GM12865 (cell line): ENCODE results near the gene RARRES1.

Experiments used
- DNase-seq: peaks from one replicate; pipeline ENCODE4 v3.0.0; 2010; ENCODE audit warnings: low read depth
- H3K4me3 ChIP-seq: 2 replicates; pipeline ENCODE4 v1.5.1; 2011; ENCODE audit warnings: mild to moderate bottlenecking, low read depth, low read length, control low read depth
- CTCF ChIP-seq: IDR thresholded peaks from 2 replicates; pipeline ENCODE4 v1.5.1; 2011; ENCODE audit warnings: low read length, control low read depth, low read depth, inconsistent platforms; ENCODE audit not compliant: insufficient read depth; ENCODE audit errors: missing control alignments

Gene RARRES1

DNA sequence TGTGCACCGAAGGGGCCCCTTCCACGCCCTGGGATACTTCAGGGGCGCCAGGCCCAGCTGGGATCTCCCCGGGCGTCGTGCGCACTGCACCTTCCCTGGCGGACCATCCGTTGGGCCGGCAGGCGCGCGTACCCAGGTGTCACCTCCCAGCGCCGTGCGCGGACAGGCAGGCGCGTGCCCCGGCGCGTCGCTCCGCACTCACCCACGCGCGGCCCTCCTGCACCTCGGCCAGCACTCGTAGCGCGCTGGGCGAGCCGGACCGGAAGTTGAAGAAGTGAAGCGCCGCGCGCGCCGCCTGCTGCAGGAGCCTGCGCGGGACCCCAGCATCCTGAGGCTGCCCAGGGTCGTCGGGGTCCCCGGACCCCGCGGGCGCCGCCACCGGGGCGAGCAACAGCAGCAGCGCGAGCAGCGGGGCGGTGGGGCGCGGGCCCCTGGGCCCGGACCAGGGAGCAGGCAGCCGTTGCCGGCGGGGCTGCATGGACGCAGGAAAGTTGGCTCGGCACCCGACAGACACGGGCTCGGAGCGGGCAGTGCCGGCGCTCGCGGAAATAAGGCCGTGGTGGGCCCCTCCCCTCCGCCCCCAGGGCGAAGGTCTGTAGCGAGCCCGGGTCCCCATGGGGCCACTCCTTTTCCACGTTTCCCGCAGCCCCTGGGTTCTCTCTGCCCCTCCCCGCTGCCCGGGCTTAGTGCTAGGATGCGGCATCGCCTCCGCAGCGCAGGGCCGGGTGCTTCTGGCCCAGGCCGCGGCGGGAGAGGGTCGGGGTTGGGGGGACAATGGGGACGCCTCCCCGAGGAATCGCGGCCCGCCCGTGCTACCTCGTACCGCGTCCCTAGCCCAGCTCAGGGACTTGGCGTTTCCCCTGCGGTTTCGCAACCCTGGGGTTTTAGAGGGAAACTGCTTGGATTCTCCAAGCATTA is at the start of gene RARRES1:
Gene RARRES1 (minus strand): TSS at position 520 of the 918 bp plus-strand sequence. CDS start 42 bp downstream, at position 478.
- peak; percentile 66 for DNase-seq
- H3K4me3 ChIP-seq: peak within 1 kb of the TSS; percentile 42
- TF ChIP-seq CTCF: no peak

DNA sequence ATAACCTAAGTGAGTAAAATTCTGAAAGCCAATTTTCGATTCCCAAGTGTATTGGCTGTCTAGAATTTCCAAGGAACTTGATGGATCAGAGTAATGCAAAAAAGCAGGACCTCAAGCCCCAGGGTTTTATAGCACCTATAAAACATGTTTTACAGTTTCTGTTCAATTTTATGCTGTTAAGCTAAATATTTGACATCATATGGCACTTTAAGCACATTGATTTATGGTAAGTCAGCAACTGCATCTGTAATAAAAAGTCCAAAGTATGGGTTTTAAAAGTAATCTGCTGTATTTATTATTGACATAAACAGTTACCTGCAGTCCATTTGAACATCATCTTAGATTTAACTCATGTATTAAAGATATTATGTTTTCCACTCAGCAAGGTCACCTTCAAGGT is 49.6 kb upstream of the RARRES1 start:
- no peak for TF ChIP-seq CTCF
- H3K4me3 ChIP-seq: no peak overlapping the region
- no peak for DNase-seq

GRCh38 chr3:158781191-158781590 is 48.9 kb upstream of the RARRES1 start:
- TF ChIP-seq CTCF: no peak
- no peak for DNase-seq
- no peak overlapping the region for H3K4me3 ChIP-seq

GRCh38 chr3:158780766-158781165 is 48.5 kb upstream of the RARRES1 start:
- no peak for TF ChIP-seq CTCF
- no peak for DNase-seq
- no peak overlapping the region for H3K4me3 ChIP-seq

GRCh38 chr3:158777161-158777873 is 45.1 kb upstream of the RARRES1 start:
- H3K4me3 ChIP-seq: no peak overlapping the region
- no peak for DNase-seq
- no peak for TF ChIP-seq CTCF

DNA sequence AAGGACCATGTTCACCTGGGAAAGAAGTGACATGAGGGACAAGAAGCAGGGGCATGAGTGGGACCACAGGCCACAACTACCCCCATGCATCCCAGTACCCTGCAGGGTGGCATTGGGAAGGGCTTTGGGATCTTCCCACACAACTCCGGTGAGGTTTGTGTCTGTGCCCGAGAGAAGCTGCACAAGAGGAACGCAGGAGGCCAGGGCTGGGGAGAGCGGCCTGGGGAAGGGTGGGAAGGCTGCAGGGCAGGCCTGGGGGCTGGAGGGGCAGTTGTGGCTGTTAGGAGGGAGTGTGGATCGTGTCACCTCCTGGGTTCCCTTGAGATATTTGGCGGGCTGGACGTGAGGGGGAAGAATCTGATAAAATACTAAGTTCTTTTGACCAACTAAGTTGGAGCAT is 44.3 kb upstream of the RARRES1 start:
- H3K4me3 ChIP-seq: no peak overlapping the region
- DNase-seq: no peak
- no peak for TF ChIP-seq CTCF
